ENCODE data around the gene CSPG4.
A peak's percentile ranks its signal among the peaks of the same experiment; 100 is the strongest.

CSPG4 gene

DNA sequence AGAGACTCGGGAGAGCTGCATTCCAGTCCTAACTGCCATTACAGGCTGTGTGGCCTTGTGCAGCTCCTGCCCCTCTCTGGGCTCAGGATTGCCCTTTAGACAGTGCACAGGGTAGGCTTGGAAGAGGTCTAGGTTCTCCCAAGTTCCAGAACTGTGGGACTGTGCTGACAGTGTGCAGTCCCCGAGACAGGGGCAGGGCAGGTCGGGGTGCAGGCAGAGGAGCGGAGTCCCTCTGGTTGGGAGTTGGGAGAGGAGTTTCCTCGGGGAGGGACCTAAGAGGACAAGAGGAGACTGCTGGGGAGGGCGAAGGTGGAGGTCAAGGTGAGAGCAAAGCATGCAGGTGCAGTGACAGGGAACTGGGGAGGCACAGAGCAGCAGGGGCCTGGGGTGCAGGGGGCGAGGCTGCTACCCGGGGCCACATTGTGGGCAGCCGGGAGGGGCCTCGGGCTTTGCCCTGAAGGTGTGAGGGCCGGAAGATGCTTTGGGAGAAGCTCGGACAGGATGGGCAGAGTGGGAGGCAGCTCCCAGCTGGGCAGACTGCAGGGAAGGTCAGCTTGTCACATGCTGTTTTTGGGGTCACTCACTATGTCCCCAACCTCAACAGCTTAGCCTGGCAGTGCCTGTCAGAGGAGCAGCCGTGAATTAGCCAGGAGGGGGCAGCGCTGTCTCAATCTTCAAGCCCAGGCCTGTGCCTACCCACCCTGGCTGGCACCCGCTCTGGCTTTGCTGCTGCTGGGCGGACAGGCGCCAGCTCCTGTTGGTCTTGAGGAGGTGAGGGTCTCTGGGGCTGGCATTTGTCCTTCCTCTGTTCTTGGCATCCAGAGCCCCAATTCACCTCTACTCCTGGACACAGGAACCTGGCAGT is 15.4 kb upstream of the CSPG4 start:
- Histone ChIP-seq H3K9ac (ENCODE audit: low read length) (no peak overlapping the region), H3K79me2 (ENCODE audit: insufficient read depth, low read length) (no peaks in the 10 kb centered on the region), H3K27ac (ENCODE audit: low read depth, low read length, poor library complexity, severe bottlenecking) (no peak overlapping the region), H3K27me3 (ENCODE audit: insufficient read depth, low read length) (0 out of 2 replicates have a peak, but pooled peaks cover 4% of the 10 kb centered on the region), H3K4me2 (ENCODE audit: low read length) (no peak overlapping the region), H3K36me3 (ENCODE audit: insufficient read depth, low read length) (no peaks in the 10 kb centered on the region), H3K9me3 (ENCODE audit: low read length) (no peaks in the 10 kb centered on the region), H3K4me1 (ENCODE audit: insufficient read depth, low read length, severe bottlenecking) (no peaks in the 10 kb centered on the region), H3F3A (ENCODE audit: insufficient read depth, low read length) (no peaks in the 10 kb centered on the region), H3K9me2 (ENCODE audit: low read depth, low read length) (no peaks in the 10 kb centered on the region), H4K20me1 (ENCODE audit: insufficient read depth, low read length) (no peaks in the 10 kb centered on the region), H3K4me3 (ENCODE audit: low read depth, low read length, poor library complexity, severe bottlenecking) (no peak overlapping the region), H2AFZ (ENCODE audit: low read length) (no peak overlapping the region)
- TF ChIP-seq EZH2 (IDR thresholded peaks at IDR 0.05; ENCODE audit: borderline replicate concordance, low read length): no peak
- TF ChIP-seq, protein P1, sequence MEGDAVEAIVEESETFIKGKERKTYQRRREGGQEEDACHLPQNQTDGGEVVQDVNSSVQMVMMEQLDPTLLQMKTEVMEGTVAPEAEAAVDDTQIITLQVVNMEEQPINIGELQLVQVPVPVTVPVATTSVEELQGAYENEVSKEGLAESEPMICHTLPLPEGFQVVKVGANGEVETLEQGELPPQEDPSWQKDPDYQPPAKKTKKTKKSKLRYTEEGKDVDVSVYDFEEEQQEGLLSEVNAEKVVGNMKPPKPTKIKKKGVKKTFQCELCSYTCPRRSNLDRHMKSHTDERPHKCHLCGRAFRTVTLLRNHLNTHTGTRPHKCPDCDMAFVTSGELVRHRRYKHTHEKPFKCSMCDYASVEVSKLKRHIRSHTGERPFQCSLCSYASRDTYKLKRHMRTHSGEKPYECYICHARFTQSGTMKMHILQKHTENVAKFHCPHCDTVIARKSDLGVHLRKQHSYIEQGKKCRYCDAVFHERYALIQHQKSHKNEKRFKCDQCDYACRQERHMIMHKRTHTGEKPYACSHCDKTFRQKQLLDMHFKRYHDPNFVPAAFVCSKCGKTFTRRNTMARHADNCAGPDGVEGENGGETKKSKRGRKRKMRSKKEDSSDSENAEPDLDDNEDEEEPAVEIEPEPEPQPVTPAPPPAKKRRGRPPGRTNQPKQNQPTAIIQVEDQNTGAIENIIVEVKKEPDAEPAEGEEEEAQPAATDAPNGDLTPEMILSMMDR (IDR thresholded peaks at IDR 0.05; ENCODE audit: low read length): peak; percentile 58

DNA sequence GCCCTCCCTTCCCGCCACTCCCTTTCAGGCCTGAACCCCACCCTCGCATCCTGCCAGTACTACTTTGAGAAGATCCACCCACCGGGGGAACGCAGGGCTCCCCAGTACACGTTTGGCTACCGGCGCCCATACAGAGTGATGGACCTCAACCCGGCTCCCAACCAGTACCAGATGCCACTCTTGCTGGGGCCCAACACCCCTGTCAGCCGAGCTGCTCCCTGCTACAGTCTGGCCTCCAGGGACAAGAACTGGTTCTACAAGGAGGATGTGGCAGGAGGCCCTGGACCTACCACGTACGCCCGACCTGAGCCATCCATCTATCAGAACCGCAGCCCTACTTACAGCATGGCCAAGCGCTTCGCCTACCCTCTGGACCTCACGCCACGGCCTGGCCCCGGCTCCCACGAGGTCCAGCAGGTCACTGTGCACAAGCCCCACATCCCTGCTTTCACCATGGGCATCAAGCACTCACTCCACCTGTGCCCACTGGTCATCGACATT is 14.4 kb upstream of the CSPG4 start:
- Histone ChIP-seq H2AFZ (ENCODE audit: low read length) (no peak overlapping the region), H3K9me2 (ENCODE audit: low read depth, low read length) (no peaks in the 10 kb centered on the region), H3F3A (ENCODE audit: insufficient read depth, low read length) (no peaks in the 10 kb centered on the region), H3K9ac (ENCODE audit: low read length) (no peak overlapping the region), H3K4me1 (ENCODE audit: insufficient read depth, low read length, severe bottlenecking) (no peaks in the 10 kb centered on the region), H3K27me3 (ENCODE audit: insufficient read depth, low read length) (0 out of 2 replicates have a peak, but pooled peaks cover 4% of the 10 kb centered on the region), H3K27ac (ENCODE audit: low read depth, low read length, poor library complexity, severe bottlenecking) (no peak overlapping the region), H3K9me3 (ENCODE audit: low read length) (no peaks in the 10 kb centered on the region), H3K36me3 (ENCODE audit: insufficient read depth, low read length) (no peaks in the 10 kb centered on the region), H3K79me2 (ENCODE audit: insufficient read depth, low read length) (no peaks in the 10 kb centered on the region), H3K4me3 (ENCODE audit: low read depth, low read length, poor library complexity, severe bottlenecking) (no peak overlapping the region), H4K20me1 (ENCODE audit: insufficient read depth, low read length) (no peaks in the 10 kb centered on the region), H3K4me2 (ENCODE audit: low read length) (no peak overlapping the region)
- TF ChIP-seq, protein P1 (IDR thresholded peaks at IDR 0.05; ENCODE audit: low read length): no peak
- no peak for TF ChIP-seq EZH2 (IDR thresholded peaks at IDR 0.05; ENCODE audit: borderline replicate concordance, low read length)

DNA sequence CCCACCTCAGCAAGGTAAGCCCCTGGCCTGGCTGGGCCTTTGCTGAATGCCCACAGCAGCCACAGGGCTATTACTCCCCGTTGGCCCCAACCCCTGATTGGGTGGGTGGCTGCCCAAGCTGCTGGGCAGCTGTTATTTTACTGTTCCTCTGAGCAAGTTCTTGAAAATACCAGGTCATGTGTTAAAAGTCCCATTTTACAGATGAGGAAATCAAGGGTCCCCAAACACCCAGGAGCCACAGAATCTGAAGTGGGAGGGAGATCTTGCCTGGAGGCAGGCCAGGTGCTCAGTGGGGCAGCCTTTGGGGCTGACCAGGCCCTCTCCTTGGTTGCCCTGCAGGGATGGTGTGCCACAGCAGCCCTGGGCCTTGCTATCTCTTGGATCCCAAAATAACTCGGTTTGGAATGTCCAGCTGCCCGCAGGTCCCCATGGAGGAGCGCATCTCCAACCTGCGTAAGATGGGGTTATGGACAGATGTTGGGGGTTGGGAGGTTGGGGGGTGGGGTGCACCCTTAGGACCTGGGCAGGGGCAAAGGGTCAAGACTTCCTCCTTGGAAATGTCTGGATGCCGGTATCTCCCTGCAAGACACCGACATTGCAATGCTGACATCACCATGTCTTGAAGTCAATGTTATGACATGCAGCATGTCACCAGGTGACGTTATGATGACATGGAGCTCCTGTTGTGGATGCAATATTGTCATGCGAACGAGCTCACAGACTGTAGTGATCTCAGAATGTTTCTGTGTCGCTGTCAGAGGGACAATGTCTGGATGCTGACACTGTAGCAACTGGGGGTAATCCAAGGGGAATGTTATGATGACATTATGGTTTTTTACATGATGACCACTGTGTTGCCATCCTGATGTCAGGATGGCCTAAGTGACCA is 13.3 kb upstream of the CSPG4 start:
- Histone ChIP-seq H3K4me2 (ENCODE audit: low read length) (no peak overlapping the region), H3K9me3 (ENCODE audit: low read length) (no peaks in the 10 kb centered on the region)

More for the DNA sequence above, 13.3 kb upstream of the CSPG4 start:
- H2AFZ ChIP-seq (ENCODE audit: low read length): no peak overlapping the region
- no peak overlapping the region for H3K4me3 ChIP-seq (ENCODE audit: low read depth, low read length, poor library complexity, severe bottlenecking)
- H3K79me2 ChIP-seq (ENCODE audit: insufficient read depth, low read length): no peaks in the 10 kb centered on the region
- 0 out of 2 replicates have a peak, but pooled peaks cover 4% of the 10 kb centered on the region for H3K27me3 ChIP-seq (ENCODE audit: insufficient read depth, low read length)
- no peak overlapping the region for H3K27ac ChIP-seq (ENCODE audit: low read depth, low read length, poor library complexity, severe bottlenecking)
- no peaks in the 10 kb centered on the region for H3K36me3 ChIP-seq (ENCODE audit: insufficient read depth, low read length)
- no peaks in the 10 kb centered on the region for H3K4me1 ChIP-seq (ENCODE audit: insufficient read depth, low read length, severe bottlenecking)
- no peaks in the 10 kb centered on the region for H3F3A ChIP-seq (ENCODE audit: insufficient read depth, low read length)
- TF ChIP-seq, protein P1 (IDR thresholded peaks at IDR 0.05; ENCODE audit: low read length): no peak
- no peak for TF ChIP-seq EZH2 (IDR thresholded peaks at IDR 0.05; ENCODE audit: borderline replicate concordance, low read length)
- no peaks in the 10 kb centered on the region for H3K9me2 ChIP-seq (ENCODE audit: low read depth, low read length)
- H3K9ac ChIP-seq (ENCODE audit: low read length): no peak overlapping the region
- H4K20me1 ChIP-seq (ENCODE audit: insufficient read depth, low read length): no peaks in the 10 kb centered on the region

All from OCI-LY1 (cell line).